Measurements from ENCODE around the gene CSTPP1.

Gene CSTPP1

GRCh38 chr11:47056261-47056915 is 119.8 kb downstream of the CSTPP1 start:
- no peak for TF ChIP-seq CTCF (IDR thresholded peaks at IDR 0.05; ENCODE audit: extremely low read depth, insufficient read depth, missing control alignments)
- in situ Hi-C loops (cut with MboI; ENCODE audit: low pct_unique_long_range_greater_than_20kb, low sequenced_read_pairs, unreplicated experiment) = no loop called here

GRCh38 chr11:47057365-47057764 is 120.8 kb downstream of the CSTPP1 start:
- DNase-seq (ENCODE audit: low spot score) = no peak
- TF ChIP-seq CTCF (IDR thresholded peaks at IDR 0.05; ENCODE audit: extremely low read depth, insufficient read depth, missing control alignments) = no peak

More at GRCh38 chr11:47056261-47056915, 119.8 kb downstream of the CSTPP1 start:
- no peak for DNase-seq (ENCODE audit: low spot score)

GRCh38 chr11:47060807-47061206 is 124.2 kb downstream of the CSTPP1 start:
- in situ Hi-C loops (cut with MboI; ENCODE audit: low pct_unique_long_range_greater_than_20kb, low sequenced_read_pairs, unreplicated experiment) = no loop called here
- no peak for DNase-seq (ENCODE audit: low spot score)
- TF ChIP-seq CTCF (IDR thresholded peaks at IDR 0.05; ENCODE audit: extremely low read depth, insufficient read depth, missing control alignments) = no peak

More at GRCh38 chr11:47057365-47057764, 120.8 kb downstream of the CSTPP1 start:
- in situ Hi-C loops (cut with MboI; ENCODE audit: low pct_unique_long_range_greater_than_20kb, low sequenced_read_pairs, unreplicated experiment) = no loop called here

GRCh38 chr11:47061429-47062178 is 125.0 kb downstream of the CSTPP1 start:
- in situ Hi-C loops (cut with MboI; ENCODE audit: low pct_unique_long_range_greater_than_20kb, low sequenced_read_pairs, unreplicated experiment) = no loop called here
- DNase-seq (ENCODE audit: low spot score) = no peak
- TF ChIP-seq CTCF (IDR thresholded peaks at IDR 0.05; ENCODE audit: extremely low read depth, insufficient read depth, missing control alignments) = no peak

- no peak for DNase-seq (ENCODE audit: low spot score)
- no peak for TF ChIP-seq CTCF (IDR thresholded peaks at IDR 0.05; ENCODE audit: extremely low read depth, insufficient read depth, missing control alignments)
- in situ Hi-C loops (cut with MboI; ENCODE audit: low pct_unique_long_range_greater_than_20kb, low sequenced_read_pairs, unreplicated experiment) = no loop called here
Measured at GRCh38 chr11:47062736-47063135, 126.2 kb downstream of the CSTPP1 start.

- in situ Hi-C loops (cut with MboI; ENCODE audit: low pct_unique_long_range_greater_than_20kb, low sequenced_read_pairs, unreplicated experiment) = no loop called here
- no peak for TF ChIP-seq CTCF (IDR thresholded peaks at IDR 0.05; ENCODE audit: extremely low read depth, insufficient read depth, missing control alignments)
- no peak for DNase-seq (ENCODE audit: low spot score)
Measured at GRCh38 chr11:47067401-47067800, 130.8 kb downstream of the CSTPP1 start.

Measured in GM13977 (cell line).